Measurements from ENCODE around the gene SPAG9. TPM values are rescaled to one million over a fixed set of nuclear protein-coding genes. Genes with fewer than 3 reads are reported as not detected.

SPAG9 gene
- total RNA-seq, 1 experiment from 2014 or later: 90.5 TPM

GRCh38 chr17:51006601-51007000, 114.1 kb downstream of the SPAG9 start:
- H2AFZ ChIP-seq (ENCODE audit: low read length): no peak overlapping the region
- intact Hi-C loops (cut with micrococcal nuclease): no loop called here
- no peaks in the 10 kb centered on the region for H3K27me3 ChIP-seq (ENCODE audit: low read length)
- ChIA-PET POLR2A (ENCODE audit: unreplicated experiment) (no interaction called here), CTCF (no interaction called here)
- H3K9me2 ChIP-seq (replicated peaks; ENCODE audit: low read length): no peaks in the 10 kb centered on the region
- H3K9ac ChIP-seq (ENCODE audit: low read length): no peak overlapping the region
- no peaks in the 10 kb centered on the region for H3K4me1 ChIP-seq (ENCODE audit: insufficient read depth, low read length)
- H3K27ac ChIP-seq (ENCODE audit: low read length): no peak overlapping the region
- H3K9me3 ChIP-seq (ENCODE audit: low read length): no peaks in the 10 kb centered on the region
- ATAC-seq (no peak), DNase-seq (no peak)
- peaks cover 34% of the 10 kb centered on the region for H3K36me3 ChIP-seq (ENCODE audit: low read depth, low read length)
- TF ChIP-seq CTCF (conservative IDR thresholded peaks at IDR 0.05; ENCODE audit: low read depth, low read length) (no peak), EZH2phosphoT487 (IDR thresholded peaks at IDR 0.05; ENCODE audit: borderline replicate concordance, low read length) (no peak), EZH2 (IDR thresholded peaks at IDR 0.05; ENCODE audit: low read length, unreplicated experiment) (no peak)
- no peaks in the 10 kb centered on the region for H4K20me1 ChIP-seq (ENCODE audit: low read length)
- H3K4me3 ChIP-seq (ENCODE audit: low read length): no peak overlapping the region
- no peak overlapping the region for H3K4me2 ChIP-seq (ENCODE audit: low read length)
- no peaks in the 10 kb centered on the region for H3K79me2 ChIP-seq (ENCODE audit: low read length)
- no TSS peak for BruUV-seq (replicated peaks)
- no peaks in the 10 kb centered on the region for H3F3A ChIP-seq (ENCODE audit: low read length, unreplicated experiment)

GRCh38 chr17:51005768-51006167, 114.9 kb downstream of the SPAG9 start:
- Histone ChIP-seq H3K79me2 (ENCODE audit: low read length) (no peaks in the 10 kb centered on the region), H3K27me3 (ENCODE audit: low read length) (no peaks in the 10 kb centered on the region), H3F3A (ENCODE audit: low read length, unreplicated experiment) (no peaks in the 10 kb centered on the region), H3K4me3 (ENCODE audit: low read length) (no peak overlapping the region), H4K20me1 (ENCODE audit: low read length) (no peaks in the 10 kb centered on the region), H3K9ac (ENCODE audit: low read length) (no peak overlapping the region), H3K36me3 (ENCODE audit: low read depth, low read length) (peaks cover 34% of the 10 kb centered on the region), H3K27ac (ENCODE audit: low read length) (no peak overlapping the region), H2AFZ (ENCODE audit: low read length) (no peak overlapping the region), H3K4me1 (ENCODE audit: insufficient read depth, low read length) (no peaks in the 10 kb centered on the region), H3K9me2 (replicated peaks; ENCODE audit: low read length) (no peaks in the 10 kb centered on the region), H3K4me2 (ENCODE audit: low read length) (no peak overlapping the region), H3K9me3 (ENCODE audit: low read length) (no peaks in the 10 kb centered on the region)
- ChIA-PET CTCF (no interaction called here), POLR2A (ENCODE audit: unreplicated experiment) (no interaction called here)
- BruUV-seq (replicated peaks): no TSS peak
- intact Hi-C loops (cut with micrococcal nuclease): no loop called here
- TF ChIP-seq EZH2phosphoT487 (IDR thresholded peaks at IDR 0.05; ENCODE audit: borderline replicate concordance, low read length): no peak
- TF ChIP-seq EZH2 (IDR thresholded peaks at IDR 0.05; ENCODE audit: low read length, unreplicated experiment): no peak
- TF ChIP-seq CTCF (conservative IDR thresholded peaks at IDR 0.05; ENCODE audit: low read depth, low read length): no peak
- DNase-seq (no peak), ATAC-seq (no peak)

GRCh38 chr17:51004249-51004648, 116.4 kb downstream of the SPAG9 start:
- H3K9ac ChIP-seq (ENCODE audit: low read length): no peak overlapping the region
- BruUV-seq (replicated peaks): no TSS peak
- H3K4me3 ChIP-seq (ENCODE audit: low read length): no peak overlapping the region
- H3K27ac ChIP-seq (ENCODE audit: low read length): no peak overlapping the region
- no peak overlapping the region for H2AFZ ChIP-seq (ENCODE audit: low read length)
- no peaks in the 10 kb centered on the region for H3K9me3 ChIP-seq (ENCODE audit: low read length)
- H3F3A ChIP-seq (ENCODE audit: low read length, unreplicated experiment): no peaks in the 10 kb centered on the region
- no peaks in the 10 kb centered on the region for H3K4me1 ChIP-seq (ENCODE audit: insufficient read depth, low read length)
- DNase-seq: no peak
- ChIA-PET CTCF (interaction anchor here (2.0 kb wide), 1 partner anchor 149 kb away, joined by 7 read pairs; the partner anchor contains the start of gene NME1), POLR2A (ENCODE audit: unreplicated experiment) (interaction anchor here (0.7 kb wide), 1 partner anchor 149 kb away, joined by 3 read pairs; the partner anchor contains the start of gene NME1)
- intact Hi-C loops (cut with micrococcal nuclease): no loop called here
- H3K4me2 ChIP-seq (ENCODE audit: low read length): no peak overlapping the region
- H4K20me1 ChIP-seq (ENCODE audit: low read length): no peaks in the 10 kb centered on the region
- no peak for ATAC-seq
- H3K36me3 ChIP-seq (ENCODE audit: low read depth, low read length): peaks cover 38% of the 10 kb centered on the region
- no peaks in the 10 kb centered on the region for H3K9me2 ChIP-seq (replicated peaks; ENCODE audit: low read length)
- H3K79me2 ChIP-seq (ENCODE audit: low read length): no peaks in the 10 kb centered on the region
- no peaks in the 10 kb centered on the region for H3K27me3 ChIP-seq (ENCODE audit: low read length)
- TF ChIP-seq EZH2phosphoT487 (IDR thresholded peaks at IDR 0.05; ENCODE audit: borderline replicate concordance, low read length): no peak
- no peak for TF ChIP-seq EZH2 (IDR thresholded peaks at IDR 0.05; ENCODE audit: low read length, unreplicated experiment)
- TF ChIP-seq CTCF (conservative IDR thresholded peaks at IDR 0.05; ENCODE audit: low read depth, low read length): no peak
